Measurements from ENCODE around the gene FLNA.

The FLNA gene

DNA sequence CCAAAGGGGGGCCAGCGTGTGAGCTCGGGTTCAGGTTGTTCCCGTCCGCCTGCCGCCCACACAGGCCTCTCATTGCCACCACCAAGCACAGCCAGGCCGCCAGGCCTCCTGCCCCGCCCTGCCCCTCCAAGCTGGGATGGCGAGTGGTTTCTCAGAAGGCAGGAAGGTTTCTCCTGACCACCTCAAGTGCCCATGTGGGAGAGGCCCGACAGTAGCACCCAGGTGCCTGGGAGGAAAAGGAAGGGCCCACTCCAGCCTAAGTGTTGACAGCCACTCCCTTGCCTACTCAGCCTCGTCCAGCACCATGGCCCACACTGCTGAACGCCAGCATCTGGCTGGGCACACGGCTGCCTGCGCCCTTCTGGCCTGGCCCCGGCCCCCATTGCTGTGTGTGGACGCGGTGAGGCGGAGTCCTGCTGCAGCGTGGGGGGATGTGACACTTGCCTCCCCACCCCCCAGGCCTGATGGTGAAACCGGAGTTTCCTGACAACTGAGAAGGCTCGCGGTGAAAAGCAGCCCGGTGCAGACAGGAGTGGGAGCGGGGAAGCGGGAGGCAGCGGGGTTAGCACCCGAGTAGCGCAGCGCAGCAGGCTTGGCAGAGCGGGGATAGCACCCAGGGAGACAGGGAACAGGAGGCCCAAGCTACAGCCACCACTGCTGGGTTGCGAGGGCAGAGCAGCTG is 19.2 kb downstream of the FLNA start:
- no peak for DNase-seq (ENCODE audit: low read depth)
- no peak for TF ChIP-seq CTCF (IDR thresholded peaks at IDR 0.05; ENCODE audit: low read depth, low read length, missing control alignments)
- H3K4me3 ChIP-seq (ENCODE audit: low read depth, low read length) = no peak overlapping the region

GRCh38 chrX:154354516-154354915 is 19.9 kb downstream of the FLNA start:
- no peak overlapping the region for H3K4me3 ChIP-seq (ENCODE audit: low read depth, low read length)
- no peak for TF ChIP-seq CTCF (IDR thresholded peaks at IDR 0.05; ENCODE audit: low read depth, low read length, missing control alignments)
- DNase-seq (ENCODE audit: low read depth) = no peak

- TF ChIP-seq CTCF (IDR thresholded peaks at IDR 0.05; ENCODE audit: low read depth, low read length, missing control alignments) = no peak
- no peak overlapping the region for H3K4me3 ChIP-seq (ENCODE audit: low read depth, low read length)
- no peak for DNase-seq (ENCODE audit: low read depth)
These were observed 20.4 kb downstream of the FLNA start for GRCh38 chrX:154354013-154354412.

GRCh38 chrX:154353172-154353843 is 21.1 kb downstream of the FLNA start:
- no peak for DNase-seq (ENCODE audit: low read depth)
- no peak overlapping the region for H3K4me3 ChIP-seq (ENCODE audit: low read depth, low read length)
- TF ChIP-seq CTCF (IDR thresholded peaks at IDR 0.05; ENCODE audit: low read depth, low read length, missing control alignments) = no peak

DNA sequence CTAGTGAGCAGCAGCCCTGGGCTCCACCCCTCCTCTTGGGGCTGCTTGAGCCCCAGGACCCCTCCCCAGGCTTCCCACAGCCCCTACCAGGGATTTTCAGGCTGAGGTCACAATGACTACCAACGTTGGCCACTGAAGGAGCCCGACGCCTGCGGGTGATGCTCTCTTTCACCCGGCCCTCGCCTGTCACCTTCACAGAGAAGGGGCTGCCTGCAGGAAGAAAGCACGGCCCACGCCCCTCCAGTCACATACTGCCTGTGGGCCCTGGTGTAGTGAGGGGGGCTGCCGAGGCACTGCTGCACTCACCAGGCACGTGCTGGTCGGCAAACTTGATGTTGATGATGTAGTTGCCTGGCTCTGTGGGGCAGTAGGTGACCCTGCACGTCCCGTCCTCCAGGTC is 22.0 kb downstream of the FLNA start:
- DNase-seq (ENCODE audit: low read depth) = no peak
- TF ChIP-seq CTCF (IDR thresholded peaks at IDR 0.05; ENCODE audit: low read depth, low read length, missing control alignments) = no peak
- no peak overlapping the region for H3K4me3 ChIP-seq (ENCODE audit: low read depth, low read length)

DNA sequence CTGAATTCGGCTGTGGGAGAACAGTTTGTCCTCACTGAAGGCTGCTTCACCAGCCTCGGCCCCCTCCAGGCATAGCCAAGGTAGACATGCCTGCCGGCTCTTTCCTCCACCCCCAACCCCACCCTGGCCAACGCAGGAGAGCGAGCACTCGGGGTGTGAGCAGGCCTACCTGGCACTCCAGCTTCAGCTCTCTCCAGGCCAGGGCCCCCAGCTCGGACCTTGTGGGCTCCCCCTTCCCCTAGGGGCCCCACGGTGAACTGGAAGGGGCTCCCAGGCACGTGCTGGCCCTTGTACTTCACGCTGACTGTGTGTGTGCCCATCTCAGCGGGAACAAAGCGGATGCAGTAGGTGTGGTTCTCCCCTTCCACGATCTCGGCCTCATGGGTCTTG is 22.4 kb downstream of the FLNA start:
- DNase-seq (ENCODE audit: low read depth) = no peak
- TF ChIP-seq CTCF (IDR thresholded peaks at IDR 0.05; ENCODE audit: low read depth, low read length, missing control alignments) = no peak
- no peak overlapping the region for H3K4me3 ChIP-seq (ENCODE audit: low read depth, low read length)

All from GM12864 (cell line).